ENCODE results near the gene CPT1C. TPM values are rescaled to one million over a fixed set of nuclear protein-coding genes. Genes with fewer than 3 reads are reported as not detected.

CPT1C gene
- total and polyA plus RNA-seq, 2 donors (not counting 3 experiments of a cell fraction or from before 2014, with no cell fraction given): 45.7 to 80.8 TPM

GRCh38 chr19:49718511-49718910, 27.6 kb downstream of the CPT1C start:
- Histone ChIP-seq H3K36me3 (ENCODE audit: control insufficient read depth in 2 of 2, extremely low read depth in 1 of 2, insufficient read depth in 2 of 2, low read length in 2 of 2) (peaks cover 0 to 1% of the 10 kb centered on the region in 2 experiments), H3K27ac (ENCODE audit: insufficient read depth, low read depth, low read length) (no peak overlapping the region), H3K9me3 (replicated peaks; ENCODE audit: control insufficient read depth, insufficient read depth, low read length) (no peaks in the 10 kb centered on the region), H3K9ac (replicated peaks; ENCODE audit: extremely low read depth, insufficient read depth, low read length) (no peak overlapping the region), H3K79me2 (ENCODE audit: control insufficient read depth, insufficient read depth, low read length) (no peaks in the 10 kb centered on the region), H3K4me3 (replicated peaks in 1 of 3; ENCODE audit: insufficient read depth in 1 of 3, low read depth in 1 of 3, low read length in 3 of 3) (no peak overlapping the region), H4K20me1 (replicated peaks; ENCODE audit: control insufficient read depth, extremely low read depth, insufficient read depth, low read length) (no peaks in the 10 kb centered on the region), H3K27me3 (ENCODE audit: control insufficient read depth in 2 of 2, insufficient read depth in 2 of 2, low read length in 2 of 2) (no peaks in the 10 kb centered on the region), H3K9me1 (replicated peaks; ENCODE audit: control insufficient read depth, extremely low read depth, insufficient read depth, low read length) (no peaks in the 10 kb centered on the region), H2AFZ (ENCODE audit: low read depth, low read length) (no peak overlapping the region), H3K4me2 (ENCODE audit: insufficient read depth, low read length) (no peak overlapping the region), H3K4me1 (ENCODE audit: control insufficient read depth, extremely low read depth, insufficient read depth, low read length) (no peaks in the 10 kb centered on the region)
- BruUV-seq (replicated peaks): no TSS peak
- ChIA-PET POLR2A (no interaction called here), CTCF (interaction anchor here (0.9 to 2.1 kb wide), 6 partner anchors 9 to 38 kb away, joined by 4 to 9 read pairs (median 6); no protein-coding TSS in a partner anchor)
- intact Hi-C loops (cut with micrococcal nuclease) (no loop called here), dilution Hi-C loops (cut with MboI; ENCODE audit: extremely low pct_ligation_motif_present, low sequenced_read_pairs) (no loop called here)
- no peak for DNase-seq (ENCODE audit: low read depth, low spot score)
- TF ChIP-seq POLR2AphosphoS5 (IDR thresholded peaks at IDR 0.05; ENCODE audit: insufficient read depth, low read depth, low read length): no peak
- TF ChIP-seq MAX (IDR thresholded peaks at IDR 0.05; ENCODE audit: insufficient read depth, insufficient read length): no peak
- TF ChIP-seq MYC (IDR thresholded peaks at IDR 0.05; ENCODE audit: low read depth, low read length): no peak
- TF ChIP-seq GATA2 (IDR thresholded peaks at IDR 0.05; ENCODE audit: insufficient read depth, insufficient read length, low read depth, low read length): no peak
- TF ChIP-seq POLR2A (IDR thresholded peaks at IDR 0.05; ENCODE audit: low read depth, low read length): no peak
- no peak for TF ChIP-seq CTCF (IDR thresholded peaks at IDR 0.05; ENCODE audit: extremely low read depth in 1 of 2, insufficient read depth in 1 of 2, low read depth in 1 of 2, low read length in 2 of 2)
- no peak for TF ChIP-seq EZH2 (IDR thresholded peaks at IDR 0.05; ENCODE audit: borderline replicate concordance, low read depth, low read length, severe bottlenecking)
- TF ChIP-seq JUN (IDR thresholded peaks at IDR 0.05; ENCODE audit: borderline replicate concordance, insufficient read depth, insufficient read length, low read depth): no peak
- TF ChIP-seq FOS (IDR thresholded peaks at IDR 0.05; ENCODE audit: borderline replicate concordance, insufficient read depth, low read length): no peak
- FAIRE-seq: no peak
